HG03039 (cell line): ENCODE results near the gene CD38.
"Not testable (repeated sequence)": the region's sequence is repeated elsewhere in the genome, so short reads cannot be mapped to it uniquely, and the experiment has no call there.

Source experiments
- ATAC-seq: cut with Tn5 transposase; IDR thresholded peaks from one replicate; pipeline ENCODE4 v1.9.1; 2021; ENCODE audit warnings: mild to moderate bottlenecking, moderate library complexity; ENCODE audit not compliant: unreplicated experiment

CD38 gene

DNA sequence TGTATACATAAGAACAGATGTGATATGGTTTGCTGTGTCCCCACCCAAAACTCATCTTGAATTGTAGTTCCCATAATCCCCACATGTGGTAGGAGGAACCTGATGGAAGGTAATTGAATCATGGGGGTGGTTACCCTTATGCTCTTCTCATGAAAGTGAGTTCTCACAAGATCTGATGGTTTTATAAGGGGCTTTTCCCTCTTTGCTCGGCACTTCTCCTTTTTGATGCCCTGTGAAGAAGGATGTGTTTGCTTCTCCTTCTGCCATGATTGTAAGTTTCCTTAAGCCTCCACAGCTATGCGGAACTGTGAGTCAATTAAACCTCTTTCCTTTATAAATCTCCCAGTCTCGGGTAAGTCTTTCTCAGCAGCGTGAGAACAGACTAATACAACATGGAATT, 83.1 kb downstream of the CD38 start:
- not testable (repeated sequence) for ATAC-seq

DNA sequence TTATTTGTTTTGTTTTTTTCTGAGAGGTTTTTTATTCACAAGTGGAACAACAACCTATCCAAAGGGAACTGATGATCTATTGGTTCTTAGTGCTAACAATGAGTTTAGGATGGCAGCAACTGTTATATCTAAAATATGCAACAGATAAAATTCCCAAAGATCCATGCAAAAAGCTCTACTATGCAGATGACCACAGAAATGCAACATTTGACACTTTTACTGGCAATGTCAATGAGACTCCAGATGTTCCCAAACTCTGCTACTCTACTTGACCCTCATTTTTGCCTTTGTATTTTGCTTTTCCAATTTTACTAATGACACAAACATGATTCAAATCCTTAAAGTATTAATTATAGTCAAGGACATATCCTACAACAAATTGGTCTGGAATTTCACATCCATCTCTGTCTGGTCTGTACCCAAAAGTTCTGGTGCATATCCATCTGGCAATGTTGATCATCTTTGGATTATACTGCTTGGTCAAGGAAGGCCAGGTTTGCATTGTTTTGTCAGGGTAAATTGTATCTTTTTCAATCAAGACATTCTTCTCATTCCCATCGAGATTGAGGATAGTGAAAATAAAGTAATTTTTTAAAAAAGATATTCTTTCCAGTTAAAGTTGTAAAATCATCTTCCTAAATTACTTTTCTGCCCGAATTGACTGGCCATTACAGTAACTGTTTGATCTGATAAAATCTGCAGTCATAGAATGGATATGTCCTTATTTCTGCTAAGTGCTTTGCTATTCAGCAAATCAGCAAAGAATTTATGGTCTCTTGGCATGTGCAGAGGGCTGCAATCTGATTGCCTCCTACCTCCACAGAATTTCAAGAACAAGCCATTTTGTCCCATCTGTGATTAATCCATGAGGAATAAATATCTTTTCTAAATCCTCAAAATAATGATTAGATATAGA, 86.8 kb downstream of the CD38 start:
- ATAC-seq: no peak

DNA sequence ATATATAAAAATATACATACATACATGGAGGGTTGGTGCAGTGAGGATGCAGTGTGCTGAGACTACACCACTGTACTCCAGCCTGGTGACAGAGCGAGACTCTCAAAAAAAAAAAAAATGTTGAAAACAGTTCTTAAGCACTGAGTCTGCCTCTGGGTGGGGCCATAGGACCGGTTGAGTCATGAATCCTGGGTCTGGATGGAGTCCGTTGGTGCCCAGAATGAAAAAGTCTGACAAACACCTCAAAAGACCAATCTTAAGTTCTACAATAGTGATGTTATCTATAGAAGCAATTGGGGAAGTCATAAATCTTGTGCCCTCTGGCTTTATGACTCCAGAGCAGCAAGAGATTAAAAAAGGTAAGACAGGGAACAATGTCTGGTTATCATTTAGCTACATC, 90.0 kb downstream of the CD38 start:
- no peak for ATAC-seq

DNA sequence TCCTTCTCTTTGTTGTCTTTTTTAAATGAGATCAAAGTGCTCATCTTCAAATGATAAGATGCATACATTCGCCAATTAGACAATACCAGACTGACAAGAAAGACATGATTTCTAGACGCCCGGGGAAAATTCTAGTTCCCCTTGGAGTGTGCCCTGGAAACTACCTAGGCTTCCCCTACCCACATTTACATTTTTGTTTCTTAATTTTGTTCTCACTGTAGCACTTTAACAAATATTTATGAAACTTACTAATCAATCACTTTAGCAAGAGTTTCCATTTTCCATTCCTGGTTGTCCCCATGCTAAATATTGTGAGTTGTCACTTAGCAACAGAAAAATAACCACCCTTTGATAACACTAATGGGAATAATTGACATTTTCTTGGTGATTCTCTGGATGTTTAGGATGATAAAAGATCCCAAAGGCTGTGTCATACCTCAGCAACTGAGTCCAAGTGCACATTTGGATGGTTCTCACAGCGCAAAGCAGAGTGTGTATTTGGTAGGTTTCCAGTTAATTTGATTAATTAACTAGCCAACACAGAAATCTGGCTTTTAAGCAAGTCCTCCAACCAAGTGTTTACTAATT, 90.8 kb downstream of the CD38 start:
- no peak for ATAC-seq

- ATAC-seq: no peak
Measured at GRCh38 chr4:15870079-15870478, 92.0 kb downstream of the CD38 start.

DNA sequence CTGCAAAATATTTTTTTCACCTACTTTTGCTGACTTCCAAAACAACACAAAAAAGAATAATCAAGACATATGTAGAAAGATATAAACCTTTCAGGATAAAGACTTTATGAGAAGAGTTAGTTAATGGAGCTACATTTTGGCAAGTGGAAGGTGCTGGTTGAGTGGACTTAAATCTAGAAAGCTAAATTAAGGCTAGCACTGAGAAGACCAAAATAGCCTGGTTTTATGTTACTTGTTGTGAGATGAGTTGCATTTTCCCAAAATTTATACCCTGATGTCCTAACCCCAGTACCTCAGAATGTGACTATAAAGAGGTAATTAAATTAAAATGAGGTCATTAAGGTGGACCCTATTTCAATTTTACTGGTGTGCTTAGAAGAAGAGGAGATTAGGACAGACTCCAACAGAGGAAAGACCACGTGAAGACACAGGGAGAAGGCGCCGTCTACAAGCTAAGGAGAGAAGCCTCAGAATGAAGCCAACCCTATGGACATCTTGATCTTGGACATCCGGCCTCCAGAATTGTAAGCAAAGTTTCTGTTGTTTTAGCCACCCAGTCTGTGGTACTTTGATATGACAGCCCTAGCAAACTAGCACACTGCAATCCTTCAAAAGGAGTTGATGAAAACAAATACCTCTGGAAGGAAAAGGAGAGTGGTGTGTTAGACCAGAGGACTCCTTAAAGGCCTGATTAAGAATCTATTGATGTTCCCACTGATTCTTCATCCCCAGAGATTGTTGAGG, 93.0 kb downstream of the CD38 start:
- no peak for ATAC-seq

GRCh38 chr4:15873117-15873516, 95.0 kb downstream of the CD38 start:
- ATAC-seq: no peak

- no peak for ATAC-seq
Measured at GRCh38 chr4:15874671-15875070, 96.5 kb downstream of the CD38 start.

- ATAC-seq: no peak
Measured at GRCh38 chr4:15875663-15876460, 97.7 kb downstream of the CD38 start.

- ATAC-seq: no peak
Measured at GRCh38 chr4:15878011-15878410, 99.9 kb downstream of the CD38 start.

GRCh38 chr4:15881820-15882219, 103.7 kb downstream of the CD38 start:
- no peak for ATAC-seq

GRCh38 chr4:15882675-15883086, 104.6 kb downstream of the CD38 start:
- ATAC-seq: peak; percentile 54

GRCh38 chr4:15883610-15884243, 105.6 kb downstream of the CD38 start:
- no peak for ATAC-seq

- no peak for ATAC-seq
Measured at GRCh38 chr4:15884666-15885065, 106.5 kb downstream of the CD38 start.

- no peak for ATAC-seq
Measured at GRCh38 chr4:15885422-15885821, 107.3 kb downstream of the CD38 start.

- no peak for ATAC-seq
Measured at GRCh38 chr4:15888515-15888914, 110.4 kb downstream of the CD38 start.

- no peak for ATAC-seq
Measured at GRCh38 chr4:15890246-15890829, 112.2 kb downstream of the CD38 start.

- ATAC-seq: peak; percentile 54
Measured at GRCh38 chr4:15891312-15891711, 113.2 kb downstream of the CD38 start.

- ATAC-seq: no peak
Measured at GRCh38 chr4:15893962-15894361, 115.8 kb downstream of the CD38 start.

GRCh38 chr4:15894393-15894792, 116.3 kb downstream of the CD38 start:
- ATAC-seq: no peak
